Measurements from ENCODE around the gene SPACA7.

- TF ChIP-seq CTCF (IDR thresholded peaks at IDR 0.05) (no peak), POLR2A (IDR thresholded peaks at IDR 0.05) (no peak), POLR2AphosphoS5 (IDR thresholded peaks at IDR 0.05) (no peak)
Measured at GRCh38 chr13:112431734-112432133, 55.6 kb downstream of the SPACA7 start.
